Ovary (tissue), 3 donors: ENCODE results near the gene TBC1D5.

Experiments
- CTCF ChIP-seq, 3 donors: fragments of 450-650 bp in 2 of 3; fragments of 200-600 bp in 1 of 3; IDR thresholded peaks; one replicate each; pipeline versions ENCODE4 v1.5.1 to v1.8.0; 2016 to 2022; ENCODE audit warnings: antibody characterized with exemption in 3 of 3, mild to moderate bottlenecking in 1 of 3
- EP300 ChIP-seq: sonication (generic); formaldehyde crosslinking; IDR thresholded peaks from one replicate; pipeline ENCODE4 v1.6.1; 2017; ENCODE audit warnings: antibody characterized with exemption
- POLR2A ChIP-seq: fragments of 450-650 bp; IDR thresholded peaks from one replicate; pipeline ENCODE4 v1.6.1; 2017; ENCODE audit warnings: antibody characterized with exemption, mild to moderate bottlenecking, moderate library complexity
- donor health status: DM: no; HTN: no; CAD: no.

- no peak for TF ChIP-seq POLR2A
- TF ChIP-seq CTCF (IDR thresholded peaks at IDR 0.05), result no peak
- no peak for TF ChIP-seq EP300
Measured at GRCh38 chr3:17443142-17443541, 299.3 kb downstream of the TBC1D5 start.
